HG03469 (cell line): ENCODE results near the gene OSBPL10.
A peak's percentile ranks its signal among the peaks of the same experiment; 100 is the strongest.

Experiments used
- ATAC-seq: cut with Tn5 transposase; IDR thresholded peaks from one replicate; pipeline ENCODE4 v1.9.1; 2021; ENCODE audit warnings: mild to moderate bottlenecking, moderate library complexity, moderate number of reproducible peaks; ENCODE audit not compliant: unreplicated experiment

The OSBPL10 gene

DNA sequence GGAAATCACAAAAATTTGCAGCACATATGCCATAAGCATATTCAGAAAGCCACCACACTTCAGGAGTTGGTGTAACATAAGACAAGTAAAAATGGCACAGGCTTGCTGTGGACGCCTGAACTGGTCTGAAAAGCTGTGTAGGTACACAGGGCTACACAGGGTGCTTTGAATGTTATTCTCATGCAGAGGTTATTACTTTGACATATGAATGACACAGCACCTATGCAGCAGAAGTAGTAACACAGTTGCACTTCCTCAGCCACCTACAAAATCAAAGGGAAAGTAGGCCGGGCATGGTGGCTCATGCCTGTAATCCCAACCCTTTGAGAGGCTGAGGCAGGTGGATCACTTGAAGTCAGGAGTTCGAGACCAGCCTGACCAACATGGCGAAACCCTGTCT is 54.5 kb downstream of the OSBPL10 start:
- no peak for ATAC-seq

DNA sequence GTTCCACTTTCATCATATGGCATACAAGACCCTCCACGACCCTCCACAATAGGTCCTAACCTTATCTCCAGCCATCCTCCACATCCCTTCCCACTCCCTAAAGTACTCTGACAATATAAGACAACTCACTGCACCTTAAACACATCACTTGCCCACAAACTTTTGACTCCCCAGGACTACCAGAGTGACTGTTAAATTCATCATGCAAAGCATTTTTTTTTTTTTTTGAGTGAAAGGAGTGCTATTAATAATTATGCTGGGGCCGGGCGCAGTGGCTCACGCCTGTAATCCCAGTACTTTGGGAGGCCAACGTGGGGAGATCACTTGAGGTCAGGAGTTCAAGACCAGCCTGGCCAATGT is 55.8 kb downstream of the OSBPL10 start:
- ATAC-seq: peak; percentile 61

DNA sequence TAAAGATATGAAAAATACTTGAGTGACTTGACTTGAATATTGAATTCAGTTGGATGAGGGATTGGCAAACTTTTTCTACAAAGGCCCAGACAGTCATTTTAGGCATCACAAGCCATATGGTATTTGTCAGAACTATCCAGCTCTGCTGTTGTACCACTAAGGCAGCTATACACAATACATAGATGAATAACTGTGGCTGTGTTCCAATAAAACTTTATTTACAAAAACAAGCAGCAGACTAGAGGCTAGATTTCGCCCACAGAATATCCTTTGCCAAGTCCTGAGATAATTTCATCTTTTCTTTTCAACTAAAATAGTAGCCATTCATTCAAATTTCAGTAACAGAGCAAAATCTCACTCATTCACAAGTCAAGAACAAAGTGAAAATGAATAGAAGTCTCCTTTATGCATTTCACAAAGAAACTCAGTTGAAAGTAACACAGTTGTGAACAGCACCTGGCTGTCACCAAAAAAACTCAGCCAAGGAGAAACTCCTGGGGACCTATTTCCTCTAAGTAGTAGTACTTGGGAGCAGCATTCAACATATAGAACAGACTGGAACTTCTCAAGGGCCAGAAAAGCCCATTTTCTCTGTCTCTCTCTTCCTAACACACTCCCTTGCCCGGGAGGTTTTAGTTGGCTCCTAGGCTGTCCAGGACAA is 56.3 kb downstream of the OSBPL10 start:
- peak; percentile 5 for ATAC-seq

DNA sequence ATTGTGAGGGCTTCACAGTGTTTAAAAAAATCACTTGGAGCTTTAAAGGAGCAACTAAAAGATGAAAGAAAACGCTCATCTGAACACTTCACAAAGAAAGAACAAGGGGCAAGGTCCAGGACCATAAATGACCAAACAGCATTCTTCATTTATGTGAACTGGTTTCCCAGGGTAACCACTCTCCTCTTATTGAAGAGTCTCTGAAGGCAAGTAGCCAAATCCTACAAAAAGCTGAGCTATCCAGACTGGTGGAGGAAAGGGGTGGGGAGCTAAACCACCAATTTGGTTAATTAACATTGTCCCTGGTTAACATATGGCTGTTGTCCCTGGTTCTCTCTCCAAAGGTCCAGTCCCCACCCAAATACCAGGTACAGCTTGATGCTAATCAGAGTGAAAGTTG is 58.1 kb downstream of the OSBPL10 start:
- ATAC-seq: no peak

DNA sequence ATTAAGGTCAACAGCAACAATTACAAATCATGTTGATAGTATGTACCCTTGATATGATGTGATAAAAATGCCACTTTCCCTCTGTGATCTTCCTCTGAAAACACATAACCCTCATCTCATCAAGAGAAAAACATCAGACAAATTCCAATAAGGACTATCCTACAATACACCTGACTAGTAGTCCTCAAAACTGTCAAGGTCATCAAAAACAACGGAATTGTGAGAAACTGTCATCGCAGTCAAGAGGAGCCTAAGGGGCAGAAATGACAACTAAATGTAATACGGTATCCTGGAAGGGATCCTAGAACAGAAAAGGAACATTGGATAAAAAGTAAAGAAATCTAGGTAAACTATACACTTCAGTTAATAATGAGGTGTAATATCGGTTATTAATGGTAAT is 59.2 kb downstream of the OSBPL10 start:
- no peak for ATAC-seq

DNA sequence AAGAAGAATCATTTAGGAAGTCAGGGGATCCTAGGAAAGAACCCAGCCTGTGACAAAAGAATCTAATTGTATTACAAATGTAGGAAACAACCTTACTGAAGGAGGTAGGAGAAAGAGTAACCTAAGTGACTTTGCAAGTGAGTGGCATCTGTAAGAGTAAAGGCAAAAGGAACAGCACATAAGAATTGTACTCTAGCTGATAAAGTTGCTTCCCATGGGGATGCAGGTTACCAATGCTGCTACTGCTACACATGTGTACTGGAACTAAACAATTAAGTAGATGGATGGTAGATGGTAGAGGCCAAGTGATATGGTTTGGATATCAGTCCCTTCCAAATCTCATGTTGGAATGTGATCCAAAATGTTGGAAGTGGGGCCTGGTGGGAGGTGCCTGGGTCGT is 60.8 kb downstream of the OSBPL10 start:
- ATAC-seq: no peak

DNA sequence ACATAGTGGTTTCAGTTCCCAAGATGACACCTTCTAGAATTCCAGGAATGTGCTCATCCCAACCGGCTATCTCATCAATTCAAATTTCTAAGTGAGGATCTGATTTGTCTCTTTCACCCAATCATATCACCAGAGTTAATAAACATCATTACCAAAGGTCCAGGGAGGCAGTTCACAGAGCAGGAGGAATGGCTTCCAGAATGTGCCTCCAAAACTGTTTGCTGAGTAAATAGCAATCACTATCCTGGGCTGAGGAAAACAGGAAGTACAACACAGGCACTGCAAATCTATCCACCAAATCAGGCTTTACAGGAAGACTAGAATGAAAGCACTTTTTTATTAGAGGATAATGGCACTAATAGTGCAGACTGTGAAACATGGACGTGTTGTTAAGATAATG is 61.5 kb downstream of the OSBPL10 start:
- ATAC-seq: no peak

DNA sequence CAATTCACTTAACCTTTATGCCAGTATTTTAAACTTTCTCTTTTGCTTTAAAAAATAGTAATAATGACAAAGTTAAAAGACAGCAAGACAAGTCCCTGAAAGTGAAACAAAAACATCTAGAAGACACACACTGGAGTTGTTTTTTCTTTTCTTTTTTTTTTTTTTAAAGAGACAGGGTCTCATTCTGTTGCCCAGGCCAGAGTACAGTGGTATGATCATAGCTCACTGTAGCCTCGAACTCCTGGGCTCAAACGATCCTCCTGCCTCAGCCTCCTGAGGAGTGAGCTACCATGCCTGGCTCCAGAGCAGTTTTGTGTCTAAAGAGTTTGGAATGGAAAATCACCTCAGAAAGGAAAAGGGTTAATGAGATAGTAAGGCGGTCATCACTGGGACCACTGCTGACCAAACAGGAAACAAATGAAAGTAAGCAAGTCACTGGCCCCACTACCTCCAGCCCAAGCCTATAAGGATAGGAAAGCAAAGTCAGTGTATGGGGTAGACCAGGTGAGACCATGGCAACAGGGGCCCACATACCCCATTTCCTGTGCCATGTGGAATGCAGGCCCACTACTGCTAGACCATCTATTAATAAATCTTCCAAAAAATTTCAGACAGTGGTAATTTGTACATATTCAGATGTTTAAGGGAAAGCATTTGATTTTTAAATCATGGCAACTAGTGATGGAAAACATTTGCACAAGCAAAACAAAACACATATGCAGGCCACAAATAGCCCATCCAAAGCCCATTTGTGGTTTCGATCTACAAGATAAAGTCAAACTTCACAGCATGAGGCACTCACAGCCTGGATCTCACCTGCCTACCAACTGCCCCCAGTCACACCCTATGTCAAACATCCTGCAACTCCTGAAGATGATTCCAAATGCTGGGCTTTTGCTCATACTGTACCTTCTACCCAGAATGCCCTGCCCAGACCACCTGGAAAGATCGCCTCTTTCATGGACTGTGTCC is 62.6 kb downstream of the OSBPL10 start:
- ATAC-seq: no peak

DNA sequence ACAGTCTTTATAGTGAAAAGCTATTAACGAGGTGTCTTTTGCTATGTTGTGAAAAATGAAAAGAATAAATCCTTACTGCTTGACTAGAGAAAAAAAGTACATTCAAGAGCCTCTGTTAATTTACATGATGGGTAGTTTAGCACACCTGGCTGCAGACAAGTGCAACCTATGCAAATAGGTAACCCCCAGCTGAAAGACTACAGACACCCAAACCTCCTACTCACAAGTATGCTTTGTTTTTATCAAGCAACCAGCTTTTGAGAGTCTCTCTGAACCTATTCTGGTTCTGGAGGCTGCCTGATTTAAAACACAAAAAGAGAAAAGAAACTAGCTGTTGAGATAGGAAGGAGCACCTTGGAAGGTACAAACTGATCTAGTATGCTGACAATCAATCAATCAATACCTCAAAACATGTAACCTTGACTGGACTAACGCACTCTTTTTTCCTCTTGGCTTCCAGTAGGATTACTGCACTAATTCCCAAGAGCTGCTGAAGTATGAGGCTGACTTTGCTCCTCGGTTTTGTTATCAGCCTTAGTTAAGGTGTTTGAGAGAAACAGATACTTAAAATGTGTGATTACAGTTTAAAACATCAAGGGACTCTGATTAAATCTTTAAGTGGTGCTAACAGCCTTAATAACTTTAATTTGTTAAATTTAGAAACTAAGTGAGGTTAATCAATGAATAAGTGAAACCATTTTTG is 63.6 kb downstream of the OSBPL10 start:
- peak; percentile 87 for ATAC-seq

DNA sequence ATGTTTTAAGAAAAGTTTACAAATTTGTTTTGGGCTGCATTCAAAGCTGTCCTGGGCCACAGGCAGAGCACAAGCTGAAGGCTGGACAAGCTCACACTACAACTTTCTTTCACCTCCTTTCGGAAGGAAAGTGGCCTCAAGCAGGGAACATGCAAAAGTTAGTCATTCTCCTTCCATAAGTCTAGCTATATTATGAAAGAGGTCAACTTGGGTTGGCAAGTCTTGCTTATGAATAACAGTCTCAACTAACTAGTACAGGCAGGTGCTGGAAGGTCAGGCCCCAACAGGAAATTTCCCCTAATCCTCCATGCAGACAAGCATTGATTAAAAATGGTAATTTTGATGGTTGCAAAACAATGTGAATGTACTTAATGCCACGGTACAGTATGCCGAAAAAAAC is 69.4 kb downstream of the OSBPL10 start:
- no peak for ATAC-seq

DNA sequence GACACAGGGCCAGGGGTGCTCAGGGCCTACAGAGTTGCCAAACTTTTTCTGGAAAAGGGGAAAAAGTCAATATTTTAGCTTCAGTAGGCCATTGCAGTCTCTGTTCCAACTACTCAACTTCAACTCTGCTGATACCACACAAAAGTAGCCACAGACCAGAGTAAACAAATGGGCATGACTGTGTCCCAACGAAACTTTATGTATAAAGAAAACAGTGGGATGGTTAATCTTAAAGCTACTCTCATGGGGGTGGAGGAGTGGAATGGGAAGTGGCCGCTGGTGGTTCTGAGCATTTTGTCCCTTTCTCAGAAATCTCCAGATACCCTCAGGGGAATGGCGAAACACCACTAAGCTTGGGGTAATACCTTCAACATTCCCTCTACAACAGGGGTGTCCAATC is 69.9 kb downstream of the OSBPL10 start:
- no peak for ATAC-seq

DNA sequence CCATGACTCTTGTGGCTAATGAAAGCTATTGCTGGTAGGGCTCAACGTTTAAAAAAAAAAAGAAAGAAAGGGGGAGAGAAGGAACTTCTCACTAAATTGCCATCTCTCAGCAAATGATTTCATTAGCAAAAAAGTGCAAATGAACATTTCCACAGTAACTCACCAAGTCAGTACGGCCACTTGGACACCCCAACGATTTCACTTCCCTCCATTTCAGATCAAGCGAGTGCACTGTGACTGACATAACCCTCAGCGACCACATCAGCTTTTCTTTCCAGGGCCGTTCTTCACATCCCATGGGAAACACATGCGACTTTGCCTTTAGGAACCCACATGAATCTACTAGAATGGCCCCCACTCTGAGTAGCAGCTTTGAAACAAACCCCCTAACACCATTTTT is 71.6 kb downstream of the OSBPL10 start:
- no peak for ATAC-seq

DNA sequence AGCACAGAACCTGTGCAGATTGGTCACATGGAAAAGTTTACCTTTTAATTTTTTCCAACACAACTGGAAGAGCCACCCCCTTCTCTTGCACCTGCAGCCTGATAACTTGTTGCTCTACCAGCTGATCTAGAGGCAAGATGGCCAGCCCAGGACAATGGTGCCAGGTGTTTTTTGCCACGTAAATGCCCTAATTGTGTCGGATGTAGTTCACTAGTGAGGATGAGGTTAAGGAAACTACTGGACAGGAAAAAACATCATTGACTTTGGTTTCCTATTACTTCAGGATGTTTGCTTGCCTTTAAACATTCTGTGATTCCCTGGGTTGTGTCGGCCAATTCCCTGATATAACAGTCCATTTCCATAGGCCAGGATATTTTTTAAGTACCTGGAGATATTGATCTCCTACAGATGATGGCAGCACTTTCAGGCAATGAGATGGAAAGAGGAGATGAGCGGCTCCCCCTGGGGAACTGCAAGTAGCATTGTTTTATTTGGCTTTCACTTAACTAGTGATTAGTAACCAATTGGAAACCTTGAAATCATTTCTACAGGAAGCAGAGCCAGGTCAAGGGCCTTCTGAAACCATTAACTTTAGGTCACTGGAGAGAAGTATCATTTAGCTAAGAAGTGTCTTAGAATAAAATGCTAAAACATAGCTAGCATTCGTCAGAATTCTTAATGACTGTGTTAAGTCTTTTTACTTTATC is 72.5 kb downstream of the OSBPL10 start:
- ATAC-seq: no peak

DNA sequence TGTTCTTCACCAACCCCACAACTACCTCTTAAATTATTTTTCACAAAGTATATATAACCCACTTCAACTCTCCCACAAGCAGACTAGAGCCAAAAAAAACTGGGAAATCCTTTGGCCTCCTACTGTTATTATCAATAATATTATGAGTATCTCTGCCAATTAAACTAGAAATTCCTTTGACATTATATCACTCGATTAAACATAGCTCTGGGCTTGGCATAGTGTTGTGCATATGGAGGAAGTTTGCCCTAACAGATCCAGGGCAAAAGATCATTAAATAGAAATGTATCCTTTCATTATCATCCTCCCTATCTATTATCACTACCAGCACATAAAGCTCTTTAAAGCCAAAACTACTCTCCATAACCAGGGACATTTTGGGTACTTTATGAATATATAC is 74.9 kb downstream of the OSBPL10 start:
- ATAC-seq: no peak

DNA sequence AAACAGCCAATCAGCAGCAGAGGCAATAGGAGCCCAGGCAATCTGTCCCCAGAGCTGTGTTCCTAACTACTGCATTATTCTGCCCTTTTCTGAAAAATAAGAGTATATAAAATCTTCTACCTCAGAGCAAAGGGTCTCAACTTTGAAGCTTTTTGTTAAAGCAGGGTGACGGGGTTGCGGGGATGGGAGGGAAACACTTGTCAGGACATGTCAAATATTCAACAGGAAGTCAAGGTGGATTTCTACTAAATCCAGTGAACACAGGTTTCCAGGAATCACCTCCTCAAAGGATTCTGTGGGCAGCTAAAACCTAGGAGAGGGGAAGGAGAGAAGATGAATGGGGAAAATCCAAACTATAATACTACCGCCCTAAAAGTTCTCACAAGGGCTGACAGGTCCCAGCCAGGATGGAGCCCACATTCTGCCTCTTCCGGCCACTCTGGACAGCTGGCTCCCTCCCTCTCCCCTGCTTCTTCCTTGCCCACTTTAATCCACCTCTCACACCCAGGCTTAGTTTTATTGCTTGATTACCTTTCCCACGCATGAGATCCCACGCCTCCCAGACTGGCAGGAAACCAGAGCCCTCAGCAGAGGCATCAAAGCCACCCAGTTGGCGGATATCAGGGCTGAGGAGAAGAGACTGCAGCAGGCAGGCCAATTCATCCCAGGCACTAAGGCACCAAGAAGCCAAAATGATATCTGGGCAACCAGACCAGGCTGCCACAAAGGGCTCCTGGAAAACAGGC is 77.2 kb downstream of the OSBPL10 start:
- no peak for ATAC-seq

DNA sequence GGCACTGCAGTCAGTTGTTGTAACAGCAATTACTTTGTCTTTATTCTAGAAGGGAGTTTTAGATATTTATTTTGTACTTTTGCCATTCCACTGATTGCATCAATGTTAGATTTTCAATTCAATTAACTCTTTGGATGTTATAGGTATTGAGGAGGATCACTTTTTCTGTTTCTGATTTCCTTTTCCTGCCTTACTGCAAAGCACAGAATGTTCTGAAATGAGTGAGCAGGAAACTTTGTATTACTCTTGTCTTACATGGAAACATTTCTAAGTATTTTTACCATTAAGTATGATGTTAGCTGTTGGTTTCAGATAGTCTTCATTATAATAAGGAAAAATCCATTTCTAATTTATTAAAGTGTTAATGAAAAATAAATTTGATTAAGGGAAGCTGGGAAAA is 80.5 kb downstream of the OSBPL10 start:
- ATAC-seq: no peak

DNA sequence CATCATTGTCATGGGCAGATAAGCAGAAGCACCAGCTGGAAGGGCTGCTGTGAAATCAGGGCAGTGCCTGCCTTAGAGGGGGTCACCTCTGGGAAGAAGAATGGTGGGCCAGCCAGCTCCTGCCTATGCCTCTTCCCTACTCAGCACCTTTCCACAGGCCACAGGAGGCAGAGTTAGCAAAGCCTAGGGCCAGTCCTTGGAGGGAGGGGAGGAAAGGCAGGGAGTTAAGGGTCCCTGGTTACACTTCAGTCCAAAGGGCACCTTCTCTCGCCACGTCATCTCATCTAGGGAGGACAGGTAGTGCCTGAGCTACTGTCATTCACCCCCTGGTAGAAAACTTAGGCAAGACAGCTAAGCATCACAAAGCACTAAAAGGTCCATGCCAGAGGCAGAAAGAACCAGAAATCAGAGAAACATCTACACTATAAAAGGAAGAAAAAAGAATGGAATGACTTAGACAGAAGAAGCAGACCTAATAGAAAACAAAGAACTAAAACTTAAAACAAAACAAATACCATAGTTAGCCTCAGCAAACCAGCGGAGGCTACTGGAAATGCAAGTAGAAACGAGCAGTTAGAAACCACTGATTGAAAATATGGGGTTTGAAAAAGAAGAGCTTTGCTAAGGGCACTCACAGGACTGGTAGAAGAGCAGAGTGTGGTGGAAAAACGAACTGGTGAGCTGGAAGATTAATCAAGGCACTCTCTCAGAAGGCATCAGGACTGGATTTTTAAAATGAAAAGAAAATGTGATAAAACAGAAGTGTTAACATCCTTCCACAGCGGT is 84.2 kb downstream of the OSBPL10 start:
- ATAC-seq: no peak

DNA sequence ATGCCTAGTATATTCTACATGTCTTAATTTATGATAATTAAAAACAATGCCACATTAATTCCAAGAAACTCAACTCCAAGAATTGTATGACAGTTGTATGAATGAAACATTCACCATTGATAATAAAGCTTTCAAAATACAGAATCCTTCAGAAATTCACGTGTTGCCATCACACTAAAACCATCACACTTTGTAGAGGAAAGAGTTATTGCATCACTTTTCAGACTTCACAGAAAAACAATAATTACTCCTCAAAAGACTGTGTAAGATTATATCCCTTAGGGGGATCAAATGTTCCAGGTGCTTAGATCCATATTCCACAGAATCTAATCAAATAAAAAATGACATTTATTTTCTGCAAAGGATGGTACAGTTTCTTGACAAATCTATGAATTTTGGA is 85.0 kb downstream of the OSBPL10 start:
- no peak for ATAC-seq

DNA sequence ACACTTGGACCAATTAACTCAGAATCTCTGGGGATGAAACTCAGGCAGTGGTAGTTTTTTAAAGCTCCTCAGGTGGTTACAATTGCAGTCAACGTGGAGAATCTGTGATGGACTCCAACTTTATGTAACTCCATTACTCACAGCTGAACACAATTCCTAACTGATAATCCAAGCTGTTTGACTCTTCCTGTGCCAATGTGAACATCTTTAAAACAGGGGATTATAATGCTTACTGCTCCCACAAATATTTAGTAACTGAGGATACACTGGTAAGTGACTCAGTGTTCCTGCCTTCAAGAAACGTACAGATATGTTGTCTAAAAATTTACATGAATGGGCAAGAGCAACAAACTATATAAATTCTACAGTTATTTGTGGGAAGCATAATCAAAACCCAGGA is 85.6 kb downstream of the OSBPL10 start:
- ATAC-seq: no peak
